Measurements from ENCODE around the gene ATRNL1.

ATRNL1 gene

GRCh38 chr10:115974816-115975430 lies 881.8 kb downstream of the ATRNL1 start:
- Histone ChIP-seq H3K27me3 (ENCODE audit: low read depth, low read length) (no peaks in the 10 kb centered on the region), H3K9me3 (ENCODE audit: control insufficient read depth in 1 of 2, low read length in 2 of 2) (no peaks in the 10 kb centered on the region), H3K4me3 (ENCODE audit: low read depth in 1 of 2, low read length in 2 of 2) (no peak overlapping the region), H3K36me3 (ENCODE audit: control insufficient read depth in 1 of 2, insufficient read depth in 2 of 2, low read length in 2 of 2) (no peaks in the 10 kb centered on the region), H3K4me1 (ENCODE audit: control insufficient read depth in 1 of 2, insufficient read depth in 2 of 2, low read length in 2 of 2) (no peaks in the 10 kb centered on the region), H3K27ac (ENCODE audit: low read length) (no peak overlapping the region)

GRCh38 chr10:115975506-115975905 lies 882.3 kb downstream of the ATRNL1 start:
- Histone ChIP-seq H3K36me3 (ENCODE audit: control insufficient read depth in 1 of 2, insufficient read depth in 2 of 2, low read length in 2 of 2) (no peaks in the 10 kb centered on the region), H3K27ac (ENCODE audit: low read length) (no peak overlapping the region), H3K27me3 (ENCODE audit: low read depth, low read length) (no peaks in the 10 kb centered on the region), H3K4me1 (ENCODE audit: control insufficient read depth in 1 of 2, insufficient read depth in 2 of 2, low read length in 2 of 2) (no peaks in the 10 kb centered on the region), H3K4me3 (ENCODE audit: low read depth in 1 of 2, low read length in 2 of 2) (no peak overlapping the region), H3K9me3 (ENCODE audit: control insufficient read depth in 1 of 2, low read length in 2 of 2) (no peaks in the 10 kb centered on the region)

- Histone ChIP-seq H3K9me3 (ENCODE audit: control insufficient read depth in 1 of 2, low read length in 2 of 2) (no peaks in the 10 kb centered on the region), H3K27ac (ENCODE audit: low read length) (no peak overlapping the region), H3K36me3 (ENCODE audit: control insufficient read depth in 1 of 2, insufficient read depth in 2 of 2, low read length in 2 of 2) (no peaks in the 10 kb centered on the region), H3K4me3 (ENCODE audit: low read depth in 1 of 2, low read length in 2 of 2) (no peak overlapping the region), H3K27me3 (ENCODE audit: low read depth, low read length) (no peaks in the 10 kb centered on the region), H3K4me1 (ENCODE audit: control insufficient read depth in 1 of 2, insufficient read depth in 2 of 2, low read length in 2 of 2) (peaks cover 0 to under 1% of the 10 kb centered on the region in 2 donors)
These were observed 883.2 kb downstream of the ATRNL1 start for GRCh38 chr10:115976342-115976741.

- H3K4me1 ChIP-seq (ENCODE audit: control insufficient read depth in 1 of 2, insufficient read depth in 2 of 2, low read length in 2 of 2): peaks cover 0 to 4% of the 10 kb centered on the region in 2 donors
- no peak overlapping the region for H3K4me3 ChIP-seq (ENCODE audit: low read depth in 1 of 2, low read length in 2 of 2)
- no peaks in the 10 kb centered on the region for H3K36me3 ChIP-seq (ENCODE audit: control insufficient read depth in 1 of 2, insufficient read depth in 2 of 2, low read length in 2 of 2)
- H3K27ac ChIP-seq (ENCODE audit: low read length): no peak overlapping the region
- H3K9me3 ChIP-seq (ENCODE audit: control insufficient read depth in 1 of 2, low read length in 2 of 2): no peaks in the 10 kb centered on the region
- H3K27me3 ChIP-seq (ENCODE audit: low read depth, low read length): no peaks in the 10 kb centered on the region
These were observed 884.7 kb downstream of the ATRNL1 start for GRCh38 chr10:115977855-115978254.

GRCh38 chr10:115979576-115979975 lies 886.4 kb downstream of the ATRNL1 start:
- no peaks in the 10 kb centered on the region for H3K36me3 ChIP-seq (ENCODE audit: control insufficient read depth in 1 of 2, insufficient read depth in 2 of 2, low read length in 2 of 2)
- H3K27ac ChIP-seq (ENCODE audit: low read length): no peak overlapping the region
- H3K27me3 ChIP-seq (ENCODE audit: low read depth, low read length): no peaks in the 10 kb centered on the region
- no peak overlapping the region for H3K4me3 ChIP-seq (ENCODE audit: low read depth in 1 of 2, low read length in 2 of 2)
- peaks cover 0 to 4% of the 10 kb centered on the region in 2 donors for H3K4me1 ChIP-seq (ENCODE audit: control insufficient read depth in 1 of 2, insufficient read depth in 2 of 2, low read length in 2 of 2)
- peaks cover 0 to 1% of the 10 kb centered on the region in 2 donors for H3K9me3 ChIP-seq (ENCODE audit: control insufficient read depth in 1 of 2, low read length in 2 of 2)

GRCh38 chr10:115980470-115980869 lies 887.3 kb downstream of the ATRNL1 start:
- peaks cover 0 to 2% of the 10 kb centered on the region in 2 donors for H3K9me3 ChIP-seq (ENCODE audit: control insufficient read depth in 1 of 2, low read length in 2 of 2)
- peaks cover 0 to 4% of the 10 kb centered on the region in 2 donors for H3K4me1 ChIP-seq (ENCODE audit: control insufficient read depth in 1 of 2, insufficient read depth in 2 of 2, low read length in 2 of 2)
- H3K4me3 ChIP-seq (ENCODE audit: low read depth in 1 of 2, low read length in 2 of 2): peak overlapping the region in 1 of 2 donors; percentile 51
- no peak overlapping the region for H3K27ac ChIP-seq (ENCODE audit: low read length)
- no peaks in the 10 kb centered on the region for H3K27me3 ChIP-seq (ENCODE audit: low read depth, low read length)
- H3K36me3 ChIP-seq (ENCODE audit: control insufficient read depth in 1 of 2, insufficient read depth in 2 of 2, low read length in 2 of 2): no peaks in the 10 kb centered on the region

GRCh38 chr10:115981081-115981480 lies 887.9 kb downstream of the ATRNL1 start:
- peak overlapping the region in 1 of 2 donors; percentile 51 for H3K4me3 ChIP-seq (ENCODE audit: low read depth in 1 of 2, low read length in 2 of 2)
- H3K36me3 ChIP-seq (ENCODE audit: control insufficient read depth in 1 of 2, insufficient read depth in 2 of 2, low read length in 2 of 2): no peaks in the 10 kb centered on the region
- H3K4me1 ChIP-seq (ENCODE audit: control insufficient read depth in 1 of 2, insufficient read depth in 2 of 2, low read length in 2 of 2): peaks cover 0 to 4% of the 10 kb centered on the region in 2 donors
- no peak overlapping the region for H3K27ac ChIP-seq (ENCODE audit: low read length)
- H3K9me3 ChIP-seq (ENCODE audit: control insufficient read depth in 1 of 2, low read length in 2 of 2): peaks cover 0 to 2% of the 10 kb centered on the region in 2 donors
- H3K27me3 ChIP-seq (ENCODE audit: low read depth, low read length): no peaks in the 10 kb centered on the region

GRCh38 chr10:115982076-115982475 lies 888.9 kb downstream of the ATRNL1 start:
- H3K4me1 ChIP-seq (ENCODE audit: control insufficient read depth in 1 of 2, insufficient read depth in 2 of 2, low read length in 2 of 2): peaks cover 0 to 4% of the 10 kb centered on the region in 2 donors
- H3K36me3 ChIP-seq (ENCODE audit: control insufficient read depth in 1 of 2, insufficient read depth in 2 of 2, low read length in 2 of 2): no peaks in the 10 kb centered on the region
- no peaks in the 10 kb centered on the region for H3K27me3 ChIP-seq (ENCODE audit: low read depth, low read length)
- H3K9me3 ChIP-seq (ENCODE audit: control insufficient read depth in 1 of 2, low read length in 2 of 2): peaks cover 0 to 2% of the 10 kb centered on the region in 2 donors
- H3K27ac ChIP-seq (ENCODE audit: low read length): no peak overlapping the region
- no peak overlapping the region for H3K4me3 ChIP-seq (ENCODE audit: low read depth in 1 of 2, low read length in 2 of 2)

- H3K36me3 ChIP-seq (ENCODE audit: control insufficient read depth in 1 of 2, insufficient read depth in 2 of 2, low read length in 2 of 2): no peaks in the 10 kb centered on the region
- H3K27me3 ChIP-seq (ENCODE audit: low read depth, low read length): no peaks in the 10 kb centered on the region
- H3K4me1 ChIP-seq (ENCODE audit: control insufficient read depth in 1 of 2, insufficient read depth in 2 of 2, low read length in 2 of 2): peaks cover 0 to 4% of the 10 kb centered on the region in 2 donors
- peaks cover 0 to 2% of the 10 kb centered on the region in 2 donors for H3K9me3 ChIP-seq (ENCODE audit: control insufficient read depth in 1 of 2, low read length in 2 of 2)
- H3K4me3 ChIP-seq (ENCODE audit: low read depth in 1 of 2, low read length in 2 of 2): no peak overlapping the region
- H3K27ac ChIP-seq (ENCODE audit: low read length): no peak overlapping the region
These were observed 889.4 kb downstream of the ATRNL1 start for GRCh38 chr10:115982526-115982925.

GRCh38 chr10:115985786-115986185 lies 892.6 kb downstream of the ATRNL1 start:
- Histone ChIP-seq H3K27me3 (ENCODE audit: low read depth, low read length) (no peaks in the 10 kb centered on the region), H3K9me3 (ENCODE audit: control insufficient read depth in 1 of 2, low read length in 2 of 2) (peaks cover 0 to 2% of the 10 kb centered on the region in 2 donors), H3K36me3 (ENCODE audit: control insufficient read depth in 1 of 2, insufficient read depth in 2 of 2, low read length in 2 of 2) (no peaks in the 10 kb centered on the region), H3K27ac (ENCODE audit: low read length) (no peak overlapping the region), H3K4me1 (ENCODE audit: control insufficient read depth in 1 of 2, insufficient read depth in 2 of 2, low read length in 2 of 2) (peaks cover 0 to 4% of the 10 kb centered on the region in 2 donors), H3K4me3 (ENCODE audit: low read depth in 1 of 2, low read length in 2 of 2) (no peak overlapping the region)

GRCh38 chr10:115988380-115988779 lies 895.2 kb downstream of the ATRNL1 start:
- Histone ChIP-seq H3K4me1 (ENCODE audit: control insufficient read depth in 1 of 2, insufficient read depth in 2 of 2, low read length in 2 of 2) (no peaks in the 10 kb centered on the region), H3K9me3 (ENCODE audit: control insufficient read depth in 1 of 2, low read length in 2 of 2) (peaks cover 0 to 2% of the 10 kb centered on the region in 2 donors), H3K36me3 (ENCODE audit: control insufficient read depth in 1 of 2, insufficient read depth in 2 of 2, low read length in 2 of 2) (no peaks in the 10 kb centered on the region), H3K27me3 (ENCODE audit: low read depth, low read length) (no peaks in the 10 kb centered on the region), H3K4me3 (ENCODE audit: low read depth in 1 of 2, low read length in 2 of 2) (no peak overlapping the region), H3K27ac (ENCODE audit: low read length) (no peak overlapping the region)

GRCh38 chr10:115989621-115990020 lies 896.5 kb downstream of the ATRNL1 start:
- Histone ChIP-seq H3K4me3 (ENCODE audit: low read depth in 1 of 2, low read length in 2 of 2) (no peak overlapping the region), H3K27ac (ENCODE audit: low read length) (no peak overlapping the region), H3K9me3 (ENCODE audit: control insufficient read depth in 1 of 2, low read length in 2 of 2) (peaks cover 0 to under 1% of the 10 kb centered on the region in 2 donors), H3K27me3 (ENCODE audit: low read depth, low read length) (no peaks in the 10 kb centered on the region), H3K4me1 (ENCODE audit: control insufficient read depth in 1 of 2, insufficient read depth in 2 of 2, low read length in 2 of 2) (no peaks in the 10 kb centered on the region), H3K36me3 (ENCODE audit: control insufficient read depth in 1 of 2, insufficient read depth in 2 of 2, low read length in 2 of 2) (no peaks in the 10 kb centered on the region)

All from muscle layer of duodenum (tissue), 2 donors.